NCI-H1930 (cell line): Measurements from ENCODE around the gene TNXB.
"Not testable (repeated sequence)": the region's sequence is repeated elsewhere in the genome, so short reads cannot be mapped to it uniquely, and the experiment has no call there.

Experiments used
- DNase-seq, 2 experiments: peaks; one replicate each; lab custom pipeline; 2025; lab: John Stamatoyannopoulos, UW

TNXB gene

GRCh38 chr6:32144238-32144637, 35.1 kb upstream of the TNXB start:
- not testable (repeated sequence) for DNase-seq

- no peak for DNase-seq
Observed at GRCh38 chr6:32140420-32141046, 31.4 kb upstream of the TNXB start.

- DNase-seq, result no peak
Observed at GRCh38 chr6:32139590-32139989, 30.5 kb upstream of the TNXB start.

GRCh38 chr6:32137454-32137853, 28.3 kb upstream of the TNXB start:
- no peak for DNase-seq

GRCh38 chr6:32133786-32134185, 24.6 kb upstream of the TNXB start:
- DNase-seq, result no peak

- no peak for DNase-seq
Observed at GRCh38 chr6:32132110-32132509, 23.0 kb upstream of the TNXB start.

GRCh38 chr6:32131439-32131948, 22.4 kb upstream of the TNXB start:
- DNase-seq, result no peak

- DNase-seq, result no peak
Observed at GRCh38 chr6:32129297-32130088, 20.4 kb upstream of the TNXB start.

- no peak for DNase-seq
Observed at GRCh38 chr6:32128751-32129296, 19.7 kb upstream of the TNXB start.

GRCh38 chr6:32127717-32128592, 18.8 kb upstream of the TNXB start, which contains the start of gene ATF6B:
Gene ATF6B (minus strand): TSS chr6:32128246. CDS start chr6:32128207, 39 bp downstream.
- peak; percentile 97 to 98 for DNase-seq

GRCh38 chr6:32127409-32127716, 18.2 kb upstream of the TNXB start:
- DNase-seq, result no peak

- DNase-seq, result no peak
Observed at GRCh38 chr6:32126880-32127279, 17.7 kb upstream of the TNXB start.

GRCh38 chr6:32123681-32124080, 14.5 kb upstream of the TNXB start:
- no peak for DNase-seq

GRCh38 chr6:32120573-32121059, 11.5 kb upstream of the TNXB start:
- no peak for DNase-seq

GRCh38 chr6:32118782-32119628, 9.9 kb upstream of the TNXB start:
- peak; percentile 44 to 74 for DNase-seq

GRCh38 chr6:32117461-32117860, 8.3 kb upstream of the TNXB start:
- no peak for DNase-seq

- DNase-seq, result no peak
Observed at GRCh38 chr6:32116674-32117073, 7.5 kb upstream of the TNXB start.

- no peak for DNase-seq
Observed at GRCh38 chr6:32115623-32116022, 6.5 kb upstream of the TNXB start.

- DNase-seq, result no peak
Observed at GRCh38 chr6:32114796-32115195, 5.7 kb upstream of the TNXB start.

- no peak for DNase-seq
Observed at GRCh38 chr6:32113386-32114352, 4.5 kb upstream of the TNXB start.
